Keratinocyte (primary cell): ENCODE results near the gene SLC6A9. TPM values are rescaled to one million over a fixed set of nuclear protein-coding genes. Genes with fewer than 3 reads are reported as not detected.

Source experiments
- DNase-seq: peaks from one replicate; pipeline ENCODE4 v3.0.0-alpha.2; 2011; ENCODE audit warnings: low read depth, missing footprints, low spot score
- FAIRE-seq: peaks from 2 replicates; lab custom pipeline; 2011; peaks lifted over from hg19 to GRCh38; lab: Jason Lieb, UNC
- H2AFZ ChIP-seq: 2 replicates; pipeline ENCODE4 v1.6.0; 2012; ENCODE audit warnings: low read length, control low read depth, inconsistent platforms; ENCODE audit not compliant: control insufficient read depth
- H3K27ac ChIP-seq: 2 replicates; pipeline ENCODE4 v1.5.1; 2011; ENCODE audit warnings: low read length; ENCODE audit not compliant: control insufficient read depth, insufficient read depth
- H3K27me3 ChIP-seq: 3 replicates; pipeline ENCODE4 v1.6.0; 2011; ENCODE audit warnings: low read length; ENCODE audit not compliant: control insufficient read depth, insufficient read depth; ENCODE audit errors: extremely low read depth
- H3K36me3 ChIP-seq, 2 experiments: 2 replicates in 1 of 2; 3 replicates in 1 of 2; pipeline ENCODE4 v1.5.1; 2011; ENCODE audit warnings: low read length in 2 of 2, mild to moderate bottlenecking in 1 of 2; ENCODE audit not compliant: control insufficient read depth in 2 of 2, insufficient read depth in 2 of 2; ENCODE audit errors: extremely low read depth in 1 of 2
- H3K4me1 ChIP-seq: 3 replicates; pipeline ENCODE4 v1.5.1; 2011; ENCODE audit warnings: low read length; ENCODE audit not compliant: control insufficient read depth, insufficient read depth; ENCODE audit errors: extremely low read depth
- H3K4me2 ChIP-seq: 3 replicates; pipeline ENCODE4 v1.6.0; 2011; ENCODE audit warnings: low read depth, low read length; ENCODE audit not compliant: control insufficient read depth, insufficient read depth; ENCODE audit errors: extremely low read depth
- H3K4me3 ChIP-seq, 3 experiments: fragments of 200-600 bp in 1 of 3; sonication (generic) in 1 of 3; 2 replicates in 2 of 3; 3 replicates in 1 of 3; pipeline ENCODE4 v1.5.1; 2011 to 2016; ENCODE audit warnings: low read length in 3 of 3, mild to moderate bottlenecking in 3 of 3, control low read depth in 2 of 3, inconsistent platforms in 1 of 3, low read depth in 1 of 3, mixed read lengths in 1 of 3, mixed run types in 1 of 3, moderate library complexity in 1 of 3; ENCODE audit not compliant: control insufficient read depth in 2 of 3, insufficient read depth in 2 of 3; ENCODE audit errors: extremely low read depth in 1 of 3
- H3K79me2 ChIP-seq: 2 replicates; pipeline ENCODE4 v1.6.0; 2012; ENCODE audit warnings: low read length; ENCODE audit not compliant: control insufficient read depth, insufficient read depth
- H3K9ac ChIP-seq: 3 replicates; pipeline ENCODE4 v1.6.0; 2011; ENCODE audit warnings: low read length; ENCODE audit not compliant: control insufficient read depth, insufficient read depth; ENCODE audit errors: extremely low read depth
- H3K9me1 ChIP-seq: 3 replicates; pipeline ENCODE4 v1.6.0; 2011; ENCODE audit warnings: low read length; ENCODE audit not compliant: control insufficient read depth, insufficient read depth; ENCODE audit errors: extremely low read depth
- H3K9me3 ChIP-seq: 2 replicates; pipeline ENCODE4 v1.5.1; 2012; ENCODE audit warnings: low read depth, low read length; ENCODE audit not compliant: control insufficient read depth
- H4K20me1 ChIP-seq: 3 replicates; pipeline ENCODE4 v1.6.0; 2011; ENCODE audit warnings: low read length; ENCODE audit not compliant: control insufficient read depth, insufficient read depth; ENCODE audit errors: extremely low read depth
- CTCF ChIP-seq, 3 experiments: IDR thresholded peaks in 1 of 3; conservative IDR thresholded peaks in 1 of 3; optimal IDR thresholded peaks in 1 of 3; 2 replicates in 2 of 3; 3 replicates in 1 of 3; pipeline versions ENCODE3 to v1.5.1; 2011; ENCODE audit warnings: low read length in 3 of 3, mild to moderate bottlenecking in 3 of 3, moderate library complexity in 2 of 3, control low read depth in 1 of 3, inconsistent platforms in 1 of 3; ENCODE audit not compliant: insufficient read depth in 2 of 3; ENCODE audit errors: extremely low read depth in 1 of 3
- EZH2 ChIP-seq: IDR thresholded peaks from one replicate; pipeline ENCODE4 v1.6.1; 2012; ENCODE audit warnings: inconsistent platforms, mild to moderate bottlenecking, low read length, moderate library complexity
- dilution Hi-C: fragments of 300-500 bp; cut with MboI; formaldehyde crosslinking; loops from one replicate; pipeline ENCODE4 v1.7.0; 2020; ENCODE audit warnings: low sequenced_read_pairs; ENCODE audit not compliant: extremely low pct_ligation_motif_present
- polyA plus RNA-seq, 5 experiments: library from polyadenylated mRNA; depleted of rRNA in 3 of 5; stranded (reverse) in 3 of 5; stranded (forward) in 1 of 5; unstranded in 1 of 5; fragments of >200 nt; gene quantifications; 1 replicate in 1 of 5; 2 replicates in 3 of 5; 3 replicates in 1 of 5; pipeline versions ENCODE4 v1.2.1 to v1.2.3, GENCODE V29; 2011 to 2012; ENCODE audit warnings: missing spikeins in 2 of 5, low read depth in 1 of 5, low replicate concordance in 1 of 5

Gene SLC6A9
- polyA plus RNA-seq, 1 donor (not counting 4 experiments of a cell fraction or from before 2014, with no cell fraction given): 5.3 TPM

GRCh38 chr1:44068442-44068921 is 37.2 kb upstream of the SLC6A9 start:
- no peak overlapping the region for H2AFZ ChIP-seq
- no peaks in the 10 kb centered on the region for H3K36me3 ChIP-seq
- H3K9me3 ChIP-seq: no peaks in the 10 kb centered on the region
- H3K9ac ChIP-seq: no peak overlapping the region
- H3K9me1 ChIP-seq: no peaks in the 10 kb centered on the region
- H3K4me1 ChIP-seq: no peaks in the 10 kb centered on the region
- TF ChIP-seq CTCF (optimal IDR thresholded peaks at IDR 0.05 in 1 of 3, IDR thresholded peaks at IDR 0.05 in 1 of 3, conservative IDR thresholded peaks at IDR 0.05 in 1 of 3; ENCODE audit: extremely low read depth in 1 of 3, insufficient read depth in 2 of 3, low read length in 3 of 3) (no peak), EZH2 (no peak)
- FAIRE-seq (no peak), DNase-seq (no peak)
- no peaks in the 10 kb centered on the region for H4K20me1 ChIP-seq
- peaks cover 9% of the 10 kb centered on the region for H3K27me3 ChIP-seq
- no peak overlapping the region for H3K4me2 ChIP-seq
- H3K4me3 ChIP-seq: no peak overlapping the region
- no peaks in the 10 kb centered on the region for H3K79me2 ChIP-seq
- no peak overlapping the region for H3K27ac ChIP-seq
- dilution Hi-C loops: no loop called here

GRCh38 chr1:44067266-44068250 is 36.3 kb upstream of the SLC6A9 start:
- no peak for FAIRE-seq
- H2AFZ ChIP-seq: no peak overlapping the region
- no peak overlapping the region for H3K27ac ChIP-seq
- no peak overlapping the region for H3K9ac ChIP-seq
- DNase-seq: no peak
- no peaks in the 10 kb centered on the region for H3K9me3 ChIP-seq
- no peaks in the 10 kb centered on the region for H3K79me2 ChIP-seq
- H3K4me1 ChIP-seq: no peaks in the 10 kb centered on the region
- no peaks in the 10 kb centered on the region for H4K20me1 ChIP-seq
- H3K36me3 ChIP-seq: no peaks in the 10 kb centered on the region
- dilution Hi-C loops: no loop called here
- no peak overlapping the region for H3K4me3 ChIP-seq
- H3K9me1 ChIP-seq: no peaks in the 10 kb centered on the region
- peaks cover 9% of the 10 kb centered on the region for H3K27me3 ChIP-seq
- H3K4me2 ChIP-seq: no peak overlapping the region
- no peak for TF ChIP-seq CTCF (optimal IDR thresholded peaks at IDR 0.05 in 1 of 3, IDR thresholded peaks at IDR 0.05 in 1 of 3, conservative IDR thresholded peaks at IDR 0.05 in 1 of 3; ENCODE audit: extremely low read depth in 1 of 3, insufficient read depth in 2 of 3, low read length in 3 of 3)
- TF ChIP-seq EZH2: no peak
